Omental fat pad (tissue), 4 donors: ENCODE results near the gene TRIM41. TPM values are rescaled to one million over a fixed set of nuclear protein-coding genes. Genes with fewer than 3 reads are reported as not detected.

Source experiments
- ATAC-seq: fragments of 150-250 bp; one replicate; pipeline ENCODE4 v1.9.1; 2016; ENCODE audit warnings: mild to moderate bottlenecking, moderate library complexity; ENCODE audit not compliant: low FRiP score
- DNase-seq: peaks from one replicate; pipeline ENCODE4 v3.0.0-alpha.2; 2019; ENCODE audit warnings: low spot score
- CTCF ChIP-seq, 3 donors: fragments of 450-650 bp; IDR thresholded peaks; one replicate each; pipeline ENCODE4 v1.5.1; 2016 to 2017; ENCODE audit warnings: antibody characterized with exemption in 3 of 3, mild to moderate bottlenecking in 3 of 3, moderate library complexity in 2 of 3
- total RNA-seq, 4 donors: library from RNA; depleted of rRNA; stranded (reverse); fragments of >200 nt; gene quantifications; one replicate each; pipeline ENCODE4 v1.1.0, GENCODE V29; 2016

The TRIM41 gene
- total RNA-seq, 4 donors from 2014 or later: 9.8 to 16.4 (median 12.6) TPM

GRCh38 chr5:181215997-181216989 is 6.8 kb upstream of the TRIM41 start:
- no peak for DNase-seq
- ATAC-seq: no peak
- no peak for TF ChIP-seq CTCF (IDR thresholded peaks at IDR 0.05)

GRCh38 chr5:181217111-181217802 is 5.8 kb upstream of the TRIM41 start:
- no peak for TF ChIP-seq CTCF (IDR thresholded peaks at IDR 0.05)
- ATAC-seq (peak; percentile 51), DNase-seq (no peak)

GRCh38 chr5:181217803-181218062 is 5.3 kb upstream of the TRIM41 start:
- TF ChIP-seq CTCF (IDR thresholded peaks at IDR 0.05): no peak
- peak; percentile 5 for ATAC-seq
- no peak for DNase-seq

- no peak for TF ChIP-seq CTCF (IDR thresholded peaks at IDR 0.05)
- ATAC-seq: no peak
- no peak for DNase-seq
Observed at GRCh38 chr5:181218795-181219124, 4.3 kb upstream of the TRIM41 start.

GRCh38 chr5:181219262-181220177 is 3.6 kb upstream of the TRIM41 start:
- no peak for ATAC-seq
- no peak for DNase-seq
- no peak for TF ChIP-seq CTCF (IDR thresholded peaks at IDR 0.05)

- no peak for ATAC-seq
- DNase-seq: no peak
- TF ChIP-seq CTCF (IDR thresholded peaks at IDR 0.05): no peak
Observed at GRCh38 chr5:181220178-181220515, 2.9 kb upstream of the TRIM41 start.
